ENCODE data around the gene ACCSL. TPM values are rescaled to one million over a fixed set of nuclear protein-coding genes. Genes with fewer than 3 reads are reported as not detected.
A peak's percentile ranks its signal among the peaks of the same experiment; 100 is the strongest.

The ACCSL gene
- total RNA-seq, 4 donors from 2014 or later = 0.78 TPM; not detected in 3

DNA sequence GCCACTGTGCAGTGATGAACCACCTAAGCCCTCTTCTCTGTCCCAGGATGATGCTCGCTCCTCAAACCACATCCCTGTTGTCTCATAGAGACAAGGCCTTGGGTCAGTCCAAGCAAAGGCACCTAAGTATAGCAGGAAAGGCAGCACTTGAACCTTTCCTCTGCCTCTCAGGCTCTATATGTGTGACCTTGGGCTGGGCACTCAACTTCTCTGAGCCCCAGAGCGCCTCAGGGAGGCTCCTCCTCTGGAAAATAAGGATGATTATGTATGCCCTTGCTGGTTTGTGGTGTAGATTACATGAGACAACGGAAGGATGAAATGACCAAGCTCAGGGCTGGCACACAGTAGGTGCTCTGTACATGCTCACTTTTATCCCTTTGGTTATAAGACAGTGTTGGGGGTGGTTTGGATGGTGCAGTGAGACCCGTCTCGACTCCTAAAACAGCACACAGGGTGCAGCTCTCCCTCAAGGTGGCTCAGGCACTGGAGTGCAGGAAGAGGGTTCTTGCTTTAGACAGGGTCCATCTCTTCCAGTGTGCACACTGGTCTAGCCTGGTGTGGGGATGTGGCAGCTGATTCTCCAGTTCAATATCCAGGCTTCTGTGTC is 40.2 kb upstream of the ACCSL start:
- no peaks in the 10 kb centered on the region for H3K36me3 ChIP-seq
- TF ChIP-seq EP300 (IDR thresholded peaks at IDR 0.05) = no peak
- TF ChIP-seq, protein P1, sequence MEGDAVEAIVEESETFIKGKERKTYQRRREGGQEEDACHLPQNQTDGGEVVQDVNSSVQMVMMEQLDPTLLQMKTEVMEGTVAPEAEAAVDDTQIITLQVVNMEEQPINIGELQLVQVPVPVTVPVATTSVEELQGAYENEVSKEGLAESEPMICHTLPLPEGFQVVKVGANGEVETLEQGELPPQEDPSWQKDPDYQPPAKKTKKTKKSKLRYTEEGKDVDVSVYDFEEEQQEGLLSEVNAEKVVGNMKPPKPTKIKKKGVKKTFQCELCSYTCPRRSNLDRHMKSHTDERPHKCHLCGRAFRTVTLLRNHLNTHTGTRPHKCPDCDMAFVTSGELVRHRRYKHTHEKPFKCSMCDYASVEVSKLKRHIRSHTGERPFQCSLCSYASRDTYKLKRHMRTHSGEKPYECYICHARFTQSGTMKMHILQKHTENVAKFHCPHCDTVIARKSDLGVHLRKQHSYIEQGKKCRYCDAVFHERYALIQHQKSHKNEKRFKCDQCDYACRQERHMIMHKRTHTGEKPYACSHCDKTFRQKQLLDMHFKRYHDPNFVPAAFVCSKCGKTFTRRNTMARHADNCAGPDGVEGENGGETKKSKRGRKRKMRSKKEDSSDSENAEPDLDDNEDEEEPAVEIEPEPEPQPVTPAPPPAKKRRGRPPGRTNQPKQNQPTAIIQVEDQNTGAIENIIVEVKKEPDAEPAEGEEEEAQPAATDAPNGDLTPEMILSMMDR (IDR thresholded peaks at IDR 0.05) = no peak
- no peaks in the 10 kb centered on the region for H3K9me3 ChIP-seq
- DNase-seq (ENCODE audit: low spot score in 2 of 2) = no peak
- H3K4me1 ChIP-seq = peaks cover 0 to 24% (median 0%) of the 10 kb centered on the region in 4 donors
- WGBS, 2 donors = 93 to 100% methylated on average over 5 of the region's 5 CpGs
- H3K27ac ChIP-seq = peak overlapping the region in 3 of 4 donors; percentile 36 to 75 (median 46)
- no peaks in the 10 kb centered on the region for H3K27me3 ChIP-seq
- H3K4me3 ChIP-seq = no peak overlapping the region

DNA sequence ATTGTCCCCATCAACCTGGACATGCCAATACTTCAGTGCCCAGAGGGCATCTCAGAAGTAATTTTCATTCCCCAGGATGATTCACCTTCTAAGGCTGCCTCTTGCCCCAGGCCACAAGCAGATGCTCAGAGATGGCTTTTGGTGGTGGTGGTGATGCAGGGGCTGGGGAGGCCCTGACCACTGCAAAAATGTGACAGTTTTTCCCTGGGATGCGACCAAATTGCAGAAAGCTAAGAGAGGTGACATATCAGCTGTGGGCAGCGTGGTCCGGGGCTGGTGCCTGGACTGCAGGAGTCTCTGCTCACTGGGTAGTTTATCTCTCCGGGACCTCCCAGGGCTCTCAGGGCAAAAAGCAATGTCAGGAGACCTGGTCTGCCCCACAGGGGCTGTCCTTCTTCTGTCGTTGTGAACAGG is 39.7 kb upstream of the ACCSL start:
- no peak for DNase-seq (ENCODE audit: low spot score in 2 of 2)
- peak overlapping the region in 1 of 4 donors; percentile 75 for H3K27ac ChIP-seq
- H3K36me3 ChIP-seq = no peaks in the 10 kb centered on the region
- no peak overlapping the region for H3K4me3 ChIP-seq
- WGBS, 2 donors = 88 to 96% methylated on average over 5 of the region's 5 CpGs
- TF ChIP-seq POLR2A (IDR thresholded peaks at IDR 0.05) = no peak
- TF ChIP-seq, protein P1 (IDR thresholded peaks at IDR 0.05) = no peak
- no peak for TF ChIP-seq EP300 (IDR thresholded peaks at IDR 0.05)
- H3K27me3 ChIP-seq = no peaks in the 10 kb centered on the region
- H3K9me3 ChIP-seq = no peaks in the 10 kb centered on the region
- peaks cover 0 to 19% (median 0%) of the 10 kb centered on the region in 4 donors for H3K4me1 ChIP-seq

GRCh38 chr11:44008698-44009097 is 39.1 kb upstream of the ACCSL start:
- no peaks in the 10 kb centered on the region for H3K36me3 ChIP-seq
- no peaks in the 10 kb centered on the region for H3K27me3 ChIP-seq
- 82 to 94% methylated on average over 3 of the region's 3 CpGs for WGBS, 2 donors
- no peaks in the 10 kb centered on the region for H3K9me3 ChIP-seq
- H3K4me3 ChIP-seq = no peak overlapping the region
- DNase-seq (ENCODE audit: low spot score in 2 of 2) = no peak
- TF ChIP-seq, protein P1 (IDR thresholded peaks at IDR 0.05) = no peak
- no peak for TF ChIP-seq EP300 (IDR thresholded peaks at IDR 0.05)
- H3K4me1 ChIP-seq = peaks cover 0 to 16% (median 0%) of the 10 kb centered on the region in 4 donors
- H3K27ac ChIP-seq = no peak overlapping the region

- 84 to 86% methylated on average over 4 of the region's 4 CpGs for WGBS, 2 donors
- Histone ChIP-seq H3K9me3 (no peaks in the 10 kb centered on the region), H3K27me3 (no peaks in the 10 kb centered on the region), H3K4me3 (no peak overlapping the region), H3K27ac (peak overlapping the region in 1 of 4 donors; percentile 43), H3K36me3 (no peaks in the 10 kb centered on the region), H3K4me1 (peaks cover 0 to 7% (median 0%) of the 10 kb centered on the region in 4 donors)
- DNase-seq (ENCODE audit: low spot score in 2 of 2) = no peak
- TF ChIP-seq, protein P1 (IDR thresholded peaks at IDR 0.05) = no peak
- no peak for TF ChIP-seq EP300 (IDR thresholded peaks at IDR 0.05)
- no peak for TF ChIP-seq POLR2A (IDR thresholded peaks at IDR 0.05)
These were observed 37.0 kb upstream of the ACCSL start for GRCh38 chr11:44010789-44011251.

DNA sequence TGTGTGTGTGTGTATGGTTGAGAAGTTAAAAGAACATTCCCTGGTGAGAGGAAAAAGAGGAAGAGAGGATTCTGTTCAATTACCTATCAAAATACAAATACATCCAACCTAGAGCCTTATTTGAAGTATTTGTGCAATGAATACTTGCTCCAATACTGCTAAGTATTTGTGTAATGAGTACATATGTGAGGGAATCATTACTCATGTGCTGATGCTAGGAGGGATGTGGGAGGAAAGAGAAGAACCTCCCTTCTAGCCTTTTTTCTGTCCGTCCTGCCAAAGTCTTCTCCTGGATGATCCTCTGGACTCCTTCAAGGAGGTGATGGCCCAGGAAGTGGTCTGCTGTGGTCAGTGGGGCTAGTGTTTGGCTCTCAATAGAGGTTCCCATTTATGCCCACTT is 36.0 kb upstream of the ACCSL start:
- Histone ChIP-seq H3K9me3 (no peaks in the 10 kb centered on the region), H3K4me1 (peaks cover 0 to 9% (median 0%) of the 10 kb centered on the region in 4 donors), H3K36me3 (no peaks in the 10 kb centered on the region), H3K27me3 (no peaks in the 10 kb centered on the region), H3K27ac (no peak overlapping the region), H3K4me3 (no peak overlapping the region)
- WGBS, 2 donors = 79 to 88% methylated on average over 1 of the region's 1 CpG
- no peak for DNase-seq (ENCODE audit: low spot score in 2 of 2)
- TF ChIP-seq POLR2A (IDR thresholded peaks at IDR 0.05) = no peak
- no peak for TF ChIP-seq EP300 (IDR thresholded peaks at IDR 0.05)
- TF ChIP-seq, protein P1 (IDR thresholded peaks at IDR 0.05) = no peak

All from tibial nerve (tissue), 4 donors.